Psoas muscle (tissue), 8 donors: ENCODE measurements around the gene IHH. TPM values are rescaled to one million over a fixed set of nuclear protein-coding genes. Genes with fewer than 3 reads are reported as not detected.

ENCODE experiments used
- ATAC-seq, 4 donors: fragments of 200-7000 bp; cut with Tn5 transposase; one replicate each; pipeline ENCODE4 v1.9.1; 2020; ENCODE audit warnings: moderate library complexity in 3 of 4, mild to moderate bottlenecking in 2 of 4
- DNase-seq, 2 donors: peaks; one replicate each; pipeline ENCODE4 v3.0.0-alpha.2; 2020
- H3K27ac ChIP-seq: fragments of 200-600 bp; one replicate; pipeline ENCODE4 v1.8.0; 2022
- H3K27me3 ChIP-seq, 3 donors: fragments of 200-600 bp in 1 of 3; one replicate each; pipeline versions ENCODE4 v1.6.1 to v1.8.0; 2013 to 2022; ENCODE audit warnings: low read length in 2 of 3, mild to moderate bottlenecking in 2 of 3, moderate library complexity in 1 of 3; ENCODE audit not compliant: insufficient read depth in 3 of 3
- H3K36me3 ChIP-seq, 2 donors: fragments of 200-600 bp in 1 of 2; one replicate each; pipeline versions ENCODE4 v1.6.1 to v1.8.0; 2013 to 2022; ENCODE audit warnings: low read depth in 1 of 2, mild to moderate bottlenecking in 1 of 2, moderate library complexity in 1 of 2; ENCODE audit not compliant: insufficient read depth in 1 of 2
- H3K4me1 ChIP-seq: fragments of 200-600 bp; one replicate; pipeline ENCODE4 v1.8.0; 2022
- H3K4me3 ChIP-seq: fragments of 200-600 bp; one replicate; pipeline ENCODE4 v1.8.0; 2022; ENCODE audit warnings: mild to moderate bottlenecking
- H3K9me3 ChIP-seq: fragments of 200-600 bp; one replicate; pipeline ENCODE4 v1.8.0; 2022
- CTCF ChIP-seq: fragments of 200-600 bp; IDR thresholded peaks from one replicate; pipeline ENCODE4 v1.8.0; 2022; ENCODE audit warnings: antibody characterized with exemption
- WGBS, 3 donors: extraction: QIAGEN DNeasy Blood & Tissue Kit; methylation state at CpG; one replicate each; pipeline versions ENCODE4 v1.1.6 to v1.1.7; 2013; 5-methylcytosine and 5-hydroxymethylcytosine counted together
- intact Hi-C, 2 donors: fragments of 100-400 bp; cut with DNase I; formaldehyde crosslinking; loops; one replicate each; pipeline versions ENCODE4 v1.11.0 to v1.14.2; 2022
- polyA plus RNA-seq, 3 donors: library from polyadenylated mRNA; stranded (reverse); fragments of 200-250 nt; gene quantifications; one replicate each; pipeline ENCODE4 v1.2.3, GENCODE V29; 2013
- total RNA-seq, 4 donors: library from RNA; stranded (reverse); fragmentation: NEBNext Ultra II Directional in 2 of 4; extraction: Animal tissue kit (Norgen Biotek cat#: 25700) in 2 of 4; gene quantifications; one replicate each; pipeline versions ENCODE4 v1.2.1 to v1.2.4, GENCODE V29; 2021 to 2023
- donor health status: healthy with polysubstance abuse.
- donor health status: DM: no; HTN: no; CAD: no; lungs with moderate emphysema.
- donor health status: Bipolar disorder and iron deficiency.
- donor health status: healthy.
- donor health status: DM: yes; HTN: yes; CAD: no.
- donor health status: DM: no; HTN: no; CAD: no.
- donor health status: DM: no; HTN: no; CAD: no.
- donor health status: DM: yes; HTN: yes; CAD: no.

Gene IHH
- total and polyA plus RNA-seq, 7 donors = 0.03 to 0.12 TPM; not detected in 5

- H3K27ac ChIP-seq = no peak overlapping the region
- H3K9me3 ChIP-seq = no peaks in the 10 kb centered on the region
- H3K27me3 ChIP-seq = no peaks in the 10 kb centered on the region
- H3K4me1 ChIP-seq = no peaks in the 10 kb centered on the region
- no peak for TF ChIP-seq CTCF
- ATAC-seq (no peak), DNase-seq (no peak)
- H3K4me3 ChIP-seq = no peak overlapping the region
- no peaks in the 10 kb centered on the region for H3K36me3 ChIP-seq
- intact Hi-C loops = no loop called here
- 71 to 84% (median 82%) methylated on average over 4 of the region's 4 CpGs for WGBS, 3 donors
Observed at GRCh38 chr2:219090436-219091299, 29.9 kb upstream of the IHH start.

GRCh38 chr2:219089330-219089729 lies 28.6 kb upstream of the IHH start:
- no peak overlapping the region for H3K27ac ChIP-seq
- no peaks in the 10 kb centered on the region for H3K27me3 ChIP-seq
- DNase-seq (no peak), ATAC-seq (no peak)
- TF ChIP-seq CTCF = no peak
- 96 to 99% (median 97%) methylated on average over 4 of the region's 4 CpGs for WGBS, 3 donors
- no peaks in the 10 kb centered on the region for H3K9me3 ChIP-seq
- no peaks in the 10 kb centered on the region for H3K36me3 ChIP-seq
- H3K4me3 ChIP-seq = no peak overlapping the region
- H3K4me1 ChIP-seq = no peaks in the 10 kb centered on the region
- intact Hi-C loops = no loop called here

- H3K4me1 ChIP-seq = no peaks in the 10 kb centered on the region
- intact Hi-C loops = no loop called here
- no peaks in the 10 kb centered on the region for H3K27me3 ChIP-seq
- no peaks in the 10 kb centered on the region for H3K36me3 ChIP-seq
- TF ChIP-seq CTCF = no peak
- H3K27ac ChIP-seq = no peak overlapping the region
- 91 to 97% (median 95%) methylated on average over 1 of the region's 1 CpG for WGBS, 3 donors
- H3K9me3 ChIP-seq = no peaks in the 10 kb centered on the region
- ATAC-seq = no peak
- DNase-seq = no peak
- no peak overlapping the region for H3K4me3 ChIP-seq
Observed at GRCh38 chr2:219087848-219088247, 27.1 kb upstream of the IHH start.

GRCh38 chr2:219087361-219087760 lies 26.6 kb upstream of the IHH start:
- H3K27ac ChIP-seq = no peak overlapping the region
- no peaks in the 10 kb centered on the region for H3K9me3 ChIP-seq
- intact Hi-C loops = no loop called here
- H3K4me3 ChIP-seq = no peak overlapping the region
- no peaks in the 10 kb centered on the region for H3K36me3 ChIP-seq
- no peak for TF ChIP-seq CTCF
- no peaks in the 10 kb centered on the region for H3K4me1 ChIP-seq
- 74 to 75% (median 75%) methylated on average over 5 of the region's 5 CpGs for WGBS, 3 donors
- DNase-seq (no peak), ATAC-seq (no peak)
- H3K27me3 ChIP-seq = no peaks in the 10 kb centered on the region

GRCh38 chr2:219086196-219086595 lies 25.5 kb upstream of the IHH start:
- no peak for DNase-seq
- Histone ChIP-seq H3K4me1 (no peaks in the 10 kb centered on the region), H3K9me3 (no peaks in the 10 kb centered on the region), H3K4me3 (no peak overlapping the region), H3K36me3 (no peaks in the 10 kb centered on the region), H3K27me3 (no peaks in the 10 kb centered on the region), H3K27ac (no peak overlapping the region)
- intact Hi-C loops = no loop called here
- no peak for TF ChIP-seq CTCF
- ATAC-seq = no peak
